NB4 (cell line): ENCODE measurements around the gene CBY1.

Experiments
- DNase-seq: peaks from one replicate; pipeline ENCODE4 v3.0.0; 2010; ENCODE audit warnings: low read depth
- H3K4me3 ChIP-seq: one replicate; pipeline ENCODE4 v1.5.1; 2011; ENCODE audit warnings: mild to moderate bottlenecking, low read depth, low read length, moderate library complexity
- CTCF ChIP-seq: IDR thresholded peaks from one replicate; pipeline ENCODE4 v1.5.1; 2012; ENCODE audit warnings: low read depth, low read length
- MAX ChIP-seq: IDR thresholded peaks from 2 replicates; pipeline ENCODE4 v1.6.1; 2011; ENCODE audit warnings: low read depth, low read length
- MYC ChIP-seq: IDR thresholded peaks from 2 replicates; pipeline ENCODE4 v1.6.1; 2011; ENCODE audit warnings: low read depth, low read length
- POLR2A ChIP-seq: IDR thresholded peaks from 2 replicates; pipeline ENCODE4 v1.6.1; 2011; ENCODE audit warnings: mild to moderate bottlenecking; ENCODE audit not compliant: insufficient read length; ENCODE audit errors: extremely low read depth

The CBY1 gene

GRCh38 chr22:38713921-38714320 lies 57.5 kb downstream of the CBY1 start:
- TF ChIP-seq POLR2A (no peak), MYC (no peak), MAX (no peak), CTCF (no peak)
- DNase-seq, result no peak
- H3K4me3 ChIP-seq, result no peak overlapping the region

GRCh38 chr22:38715176-38715764 lies 58.8 kb downstream of the CBY1 start:
- no peak for TF ChIP-seq CTCF
- no peak for TF ChIP-seq POLR2A
- TF ChIP-seq MAX, result no peak
- TF ChIP-seq MYC, result no peak
- no peak overlapping the region for H3K4me3 ChIP-seq
- DNase-seq, result no peak

- DNase-seq, result no peak
- no peak overlapping the region for H3K4me3 ChIP-seq
- TF ChIP-seq MAX (no peak), MYC (no peak), POLR2A (no peak), CTCF (no peak)
Measured at GRCh38 chr22:38715852-38716251, 59.4 kb downstream of the CBY1 start.

GRCh38 chr22:38716271-38716670 lies 59.8 kb downstream of the CBY1 start:
- TF ChIP-seq CTCF (no peak), POLR2A (no peak), MYC (no peak), MAX (no peak)
- DNase-seq, result no peak
- H3K4me3 ChIP-seq, result no peak overlapping the region

- peak; percentile 28 for DNase-seq
- H3K4me3 ChIP-seq, result no peak overlapping the region
- TF ChIP-seq POLR2A (no peak), MAX (no peak)
Measured at GRCh38 chr22:38716826-38717225, 60.4 kb downstream of the CBY1 start.

- TF ChIP-seq MAX (no peak), POLR2A (no peak), MYC (no peak), CTCF (no peak)
- DNase-seq, result no peak
- no peak overlapping the region for H3K4me3 ChIP-seq
Measured at GRCh38 chr22:38717244-38717643, 60.8 kb downstream of the CBY1 start.
